ENCODE measurements around the gene FAM168A. TPM values are rescaled to one million over a fixed set of nuclear protein-coding genes. Genes with fewer than 3 reads are reported as not detected.
"Not testable (repeated sequence)": the region's sequence is repeated elsewhere in the genome, so short reads cannot be mapped to it uniquely, and the experiment has no call there.

FAM168A gene
- total RNA-seq, 4 donors from 2014 or later = 10.7 to 28.1 (median 20.5) TPM

GRCh38 chr11:73579641-73580434, 18.1 kb downstream of the FAM168A start:
- intact Hi-C loops (cut with DNase I; ENCODE audit: low total_unique reads) = no loop called here
- no peak for DNase-seq (ENCODE audit: low spot score in 2 of 2)
- 88 to 96% methylated on average over 8 of the region's 8 CpGs for WGBS, 2 donors
- TF ChIP-seq POLR2A (IDR thresholded peaks at IDR 0.05) = no peak
- TF ChIP-seq, protein P1, sequence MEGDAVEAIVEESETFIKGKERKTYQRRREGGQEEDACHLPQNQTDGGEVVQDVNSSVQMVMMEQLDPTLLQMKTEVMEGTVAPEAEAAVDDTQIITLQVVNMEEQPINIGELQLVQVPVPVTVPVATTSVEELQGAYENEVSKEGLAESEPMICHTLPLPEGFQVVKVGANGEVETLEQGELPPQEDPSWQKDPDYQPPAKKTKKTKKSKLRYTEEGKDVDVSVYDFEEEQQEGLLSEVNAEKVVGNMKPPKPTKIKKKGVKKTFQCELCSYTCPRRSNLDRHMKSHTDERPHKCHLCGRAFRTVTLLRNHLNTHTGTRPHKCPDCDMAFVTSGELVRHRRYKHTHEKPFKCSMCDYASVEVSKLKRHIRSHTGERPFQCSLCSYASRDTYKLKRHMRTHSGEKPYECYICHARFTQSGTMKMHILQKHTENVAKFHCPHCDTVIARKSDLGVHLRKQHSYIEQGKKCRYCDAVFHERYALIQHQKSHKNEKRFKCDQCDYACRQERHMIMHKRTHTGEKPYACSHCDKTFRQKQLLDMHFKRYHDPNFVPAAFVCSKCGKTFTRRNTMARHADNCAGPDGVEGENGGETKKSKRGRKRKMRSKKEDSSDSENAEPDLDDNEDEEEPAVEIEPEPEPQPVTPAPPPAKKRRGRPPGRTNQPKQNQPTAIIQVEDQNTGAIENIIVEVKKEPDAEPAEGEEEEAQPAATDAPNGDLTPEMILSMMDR (IDR thresholded peaks at IDR 0.05) = no peak
- H3K4me3 ChIP-seq (ENCODE audit: low read depth, poor library complexity, severe bottlenecking) = no peak overlapping the region

DNA sequence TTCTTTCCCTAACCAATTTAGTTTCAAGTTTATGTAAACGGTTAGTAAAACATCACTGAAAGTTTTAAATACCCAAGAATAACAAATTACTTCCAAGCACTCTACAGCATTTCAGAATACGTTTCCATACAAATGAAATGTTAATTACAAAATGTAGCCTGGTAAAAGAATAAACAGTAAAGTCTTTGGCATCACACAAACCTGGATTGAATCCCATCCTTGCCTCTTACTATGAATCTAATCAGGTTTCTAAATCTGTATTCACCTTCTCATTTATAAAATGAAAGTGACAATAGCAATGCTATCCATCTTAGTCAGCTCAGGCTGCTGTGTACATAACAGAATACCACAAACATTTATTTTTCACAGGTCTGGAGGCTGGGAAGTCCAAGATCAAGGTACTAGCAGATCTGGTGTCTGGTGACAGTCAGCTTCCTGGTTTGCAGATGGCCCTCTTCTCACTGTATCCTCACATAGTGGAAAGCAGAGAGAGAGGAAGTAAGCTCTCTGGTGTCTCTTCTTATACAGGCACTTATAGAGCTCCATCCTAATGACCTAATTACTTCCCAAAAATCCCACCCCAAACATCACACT, 19.2 kb downstream of the FAM168A start:
- no peak for DNase-seq (ENCODE audit: low spot score in 2 of 2)
- TF ChIP-seq, protein P1 (IDR thresholded peaks at IDR 0.05) = no peak
- TF ChIP-seq POLR2A (IDR thresholded peaks at IDR 0.05) = no peak
- no peak overlapping the region for H3K4me3 ChIP-seq (ENCODE audit: low read depth, poor library complexity, severe bottlenecking)
- intact Hi-C loops (cut with DNase I; ENCODE audit: low total_unique reads) = no loop called here
- WGBS, 2 donors = 63 to 65% methylated on average over 2 of the region's 2 CpGs

- H3K4me3 ChIP-seq (ENCODE audit: low read depth, poor library complexity, severe bottlenecking) = no peak overlapping the region
- WGBS, 2 donors = 50 to 61% methylated on average over 1 of the region's 1 CpG
- DNase-seq (ENCODE audit: low spot score in 2 of 2) = no peak
- no peak for TF ChIP-seq POLR2A (IDR thresholded peaks at IDR 0.05)
- TF ChIP-seq, protein P1 (IDR thresholded peaks at IDR 0.05) = no peak
- intact Hi-C loops (cut with DNase I; ENCODE audit: low total_unique reads) = no loop called here
Measured at GRCh38 chr11:73577496-73577917, 20.4 kb downstream of the FAM168A start.

GRCh38 chr11:73576185-73576614, 21.7 kb downstream of the FAM168A start:
- intact Hi-C loops (cut with DNase I; ENCODE audit: low total_unique reads) = no loop called here
- WGBS, 2 donors = 77 to 80% methylated on average over 4 of the region's 4 CpGs
- no peak overlapping the region for H3K4me3 ChIP-seq (ENCODE audit: low read depth, poor library complexity, severe bottlenecking)
- DNase-seq (ENCODE audit: low spot score in 2 of 2) = no peak
- TF ChIP-seq, protein P1 (IDR thresholded peaks at IDR 0.05) = no peak
- no peak for TF ChIP-seq POLR2A (IDR thresholded peaks at IDR 0.05)

- intact Hi-C loops (cut with DNase I; ENCODE audit: low total_unique reads); DNase-seq (ENCODE audit: low spot score in 2 of 2); H3K4me3 ChIP-seq (ENCODE audit: low read depth, poor library complexity, severe bottlenecking): not testable (repeated sequence)
- WGBS, 2 donors = 93 to 96% methylated on average over 2 to 11 of the region's 30 CpGs
Measured at GRCh38 chr11:73571982-73572381, 25.9 kb downstream of the FAM168A start.

DNA sequence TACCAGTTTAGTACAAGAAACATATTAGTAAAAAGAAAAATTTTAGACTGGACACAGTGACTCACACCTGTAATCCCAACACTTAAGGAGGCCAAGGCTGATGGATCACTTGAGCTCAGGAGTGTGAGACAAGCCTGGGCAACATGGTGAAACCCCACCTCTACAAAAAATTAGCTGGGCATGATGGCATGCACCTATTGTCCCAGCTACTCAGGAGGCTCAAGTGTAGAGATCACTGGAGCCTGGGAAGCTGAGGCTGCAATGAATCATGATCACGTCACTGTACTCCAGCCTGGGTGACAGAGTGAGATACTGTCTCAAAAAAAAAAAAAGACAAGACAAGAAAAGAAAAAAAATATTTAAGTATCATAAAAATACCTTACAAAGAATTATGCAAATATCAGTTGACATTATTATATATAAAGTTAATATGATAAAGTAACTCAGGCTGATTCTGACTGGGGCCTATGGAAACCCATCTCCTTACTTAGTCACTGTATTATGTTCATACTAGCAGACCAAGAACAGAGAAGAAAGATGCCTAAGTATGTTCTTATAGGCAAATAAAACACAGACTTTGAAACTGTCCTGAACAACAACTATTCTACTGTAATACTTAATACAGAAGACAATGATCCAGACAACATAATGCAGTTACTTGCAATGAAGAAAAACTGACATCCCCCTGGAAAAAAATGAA, 27.3 kb downstream of the FAM168A start:
- intact Hi-C loops (cut with DNase I; ENCODE audit: low total_unique reads) = no loop called here
- TF ChIP-seq, protein P1 (IDR thresholded peaks at IDR 0.05) = no peak
- no peak for TF ChIP-seq POLR2A (IDR thresholded peaks at IDR 0.05)
- no peak for DNase-seq (ENCODE audit: low spot score in 2 of 2)
- H3K4me3 ChIP-seq (ENCODE audit: low read depth, poor library complexity, severe bottlenecking) = no peak overlapping the region
- 76 to 100% methylated on average over 1 of the region's 1 CpG for WGBS, 2 donors

Data from lower leg skin (tissue), 4 donors.